Hematopoietic multipotent progenitor cell treated with erythropoietin and hydrocortisone succinate and interleukin-3 and kit ligand, for 8 days (in vitro differentiated cells): ENCODE measurements around the gene ABCB8.

ENCODE experiments used
- DNase-seq: peaks from one replicate; pipeline ENCODE4 v3.0.0-alpha.2; 2015

Gene ABCB8

GRCh38 chr7:151076863-151077704 is 48.8 kb downstream of the ABCB8 start:
- DNase-seq = no peak

GRCh38 chr7:151077705-151078232 is 49.5 kb downstream of the ABCB8 start:
- DNase-seq = no peak

- no peak for DNase-seq
These were observed 50.2 kb downstream of the ABCB8 start for GRCh38 chr7:151078233-151079040.

GRCh38 chr7:151079199-151079910 is 51.1 kb downstream of the ABCB8 start:
- DNase-seq = no peak

GRCh38 chr7:151080067-151080521 is 51.8 kb downstream of the ABCB8 start:
- DNase-seq = peak; percentile 45

- DNase-seq = peak; percentile 91
These were observed 52.4 kb downstream of the ABCB8 start, which contains the start of gene FASTK for GRCh38 chr7:151080522-151081169. TSS of gene FASTK (minus strand) at chr7:151080809. CDS start at chr7:151080766, 43 bp downstream.

- DNase-seq = no peak
These were observed 53.2 kb downstream of the ABCB8 start for GRCh38 chr7:151081170-151082101.

- DNase-seq = peak; percentile 37
These were observed 54.2 kb downstream of the ABCB8 start for GRCh38 chr7:151082141-151083070.

- peak; percentile 73 for DNase-seq
These were observed 55.0 kb downstream of the ABCB8 start, which contains the start of gene TMUB1 for GRCh38 chr7:151083071-151083823. TSS of gene TMUB1 (minus strand) at chr7:151083493. CDS start at chr7:151082563, 930 bp downstream.

GRCh38 chr7:151083824-151084160 is 55.5 kb downstream of the ABCB8 start:
- no peak for DNase-seq

- DNase-seq = no peak
These were observed 57.1 kb downstream of the ABCB8 start for GRCh38 chr7:151085329-151085690.

GRCh38 chr7:151085691-151086620 is 57.7 kb downstream of the ABCB8 start, which contains the start of gene AGAP3:
TSS of gene AGAP3 (plus strand) at chr7:151086475. CDS start at chr7:151086742, 267 bp downstream.
- peak; percentile 78 for DNase-seq

GRCh38 chr7:151086802-151087244 is 58.6 kb downstream of the ABCB8 start:
- peak; percentile 27 for DNase-seq

GRCh38 chr7:151087245-151088018 is 59.2 kb downstream of the ABCB8 start:
- peak; percentile 39 for DNase-seq

GRCh38 chr7:151088019-151088855 is 60.0 kb downstream of the ABCB8 start:
- no peak for DNase-seq
